Muscle layer of colon (tissue), 2 donors: Measurements from ENCODE around the gene TENM4.

Experiments used
- H3K27ac ChIP-seq: one replicate; pipeline ENCODE4 v1.7.0; 2013; ENCODE audit warnings: low read depth, mild to moderate bottlenecking, low read length, moderate library complexity
- H3K27me3 ChIP-seq, 2 donors: one replicate each; pipeline ENCODE4 v1.7.0; 2013; ENCODE audit warnings: low read length in 2 of 2, mild to moderate bottlenecking in 2 of 2; ENCODE audit not compliant: insufficient read depth in 2 of 2, control insufficient read depth in 1 of 2
- H3K36me3 ChIP-seq: one replicate; pipeline ENCODE4 v1.7.0; 2013; ENCODE audit warnings: mild to moderate bottlenecking, low read length; ENCODE audit not compliant: insufficient read depth
- H3K4me1 ChIP-seq: one replicate; pipeline ENCODE4 v1.7.0; 2013; ENCODE audit warnings: mild to moderate bottlenecking, low read length; ENCODE audit not compliant: insufficient read depth
- H3K4me3 ChIP-seq, 2 donors: one replicate each; pipeline ENCODE4 v1.7.0; 2013; ENCODE audit warnings: low read length in 2 of 2, low read depth in 1 of 2, mild to moderate bottlenecking in 1 of 2, moderate library complexity in 1 of 2
- H3K9ac ChIP-seq: one replicate; pipeline ENCODE4 v1.7.0; 2013; ENCODE audit warnings: low read length
- H3K9me3 ChIP-seq: one replicate; pipeline ENCODE4 v1.7.0; 2013; ENCODE audit warnings: mild to moderate bottlenecking, low read length
- donor health status: abdominal sarcoma.
- donor health status: Adenocarcinoma of cecum.

TENM4 gene

GRCh38 chr11:79363256-79363655, 77.6 kb downstream of the TENM4 start:
- Histone ChIP-seq H3K27me3 (no peaks in the 10 kb centered on the region), H3K9ac (no peak overlapping the region), H3K4me3 (no peak overlapping the region), H3K36me3 (no peaks in the 10 kb centered on the region), H3K9me3 (no peaks in the 10 kb centered on the region), H3K27ac (no peak overlapping the region), H3K4me1 (no peaks in the 10 kb centered on the region)

GRCh38 chr11:79362821-79363220, 78.0 kb downstream of the TENM4 start:
- no peaks in the 10 kb centered on the region for H3K36me3 ChIP-seq
- H3K27me3 ChIP-seq, result no peaks in the 10 kb centered on the region
- no peak overlapping the region for H3K9ac ChIP-seq
- H3K4me3 ChIP-seq, result no peak overlapping the region
- no peaks in the 10 kb centered on the region for H3K4me1 ChIP-seq
- no peak overlapping the region for H3K27ac ChIP-seq
- no peaks in the 10 kb centered on the region for H3K9me3 ChIP-seq

- Histone ChIP-seq H3K4me3 (no peak overlapping the region), H3K36me3 (no peaks in the 10 kb centered on the region), H3K27me3 (no peaks in the 10 kb centered on the region), H3K9me3 (no peaks in the 10 kb centered on the region), H3K27ac (no peak overlapping the region), H3K4me1 (no peaks in the 10 kb centered on the region), H3K9ac (no peak overlapping the region)
Observed at GRCh38 chr11:79362206-79362757, 78.5 kb downstream of the TENM4 start.

GRCh38 chr11:79358258-79358657, 82.6 kb downstream of the TENM4 start:
- H3K4me1 ChIP-seq, result no peaks in the 10 kb centered on the region
- H3K4me3 ChIP-seq, result no peak overlapping the region
- H3K27me3 ChIP-seq, result no peaks in the 10 kb centered on the region
- no peak overlapping the region for H3K9ac ChIP-seq
- H3K27ac ChIP-seq, result no peak overlapping the region
- H3K36me3 ChIP-seq, result no peaks in the 10 kb centered on the region
- H3K9me3 ChIP-seq, result no peaks in the 10 kb centered on the region

- Histone ChIP-seq H3K9me3 (no peaks in the 10 kb centered on the region), H3K27ac (no peak overlapping the region), H3K9ac (no peak overlapping the region), H3K36me3 (no peaks in the 10 kb centered on the region), H3K4me3 (no peak overlapping the region), H3K4me1 (no peaks in the 10 kb centered on the region), H3K27me3 (no peaks in the 10 kb centered on the region)
Observed at GRCh38 chr11:79353706-79354105, 87.1 kb downstream of the TENM4 start.

- H3K9ac ChIP-seq, result no peak overlapping the region
- no peaks in the 10 kb centered on the region for H3K9me3 ChIP-seq
- H3K36me3 ChIP-seq, result no peaks in the 10 kb centered on the region
- H3K4me3 ChIP-seq, result no peak overlapping the region
- no peaks in the 10 kb centered on the region for H3K4me1 ChIP-seq
- H3K27ac ChIP-seq, result no peak overlapping the region
- H3K27me3 ChIP-seq, result no peaks in the 10 kb centered on the region
Observed at GRCh38 chr11:79352349-79352703, 88.5 kb downstream of the TENM4 start.

- H3K27ac ChIP-seq, result no peak overlapping the region
- H3K9me3 ChIP-seq, result no peaks in the 10 kb centered on the region
- no peaks in the 10 kb centered on the region for H3K4me1 ChIP-seq
- no peak overlapping the region for H3K4me3 ChIP-seq
- H3K36me3 ChIP-seq, result no peaks in the 10 kb centered on the region
- no peaks in the 10 kb centered on the region for H3K27me3 ChIP-seq
- no peak overlapping the region for H3K9ac ChIP-seq
Observed at GRCh38 chr11:79348976-79349682, 91.7 kb downstream of the TENM4 start.

GRCh38 chr11:79346021-79346420, 94.8 kb downstream of the TENM4 start:
- H3K27me3 ChIP-seq, result no peaks in the 10 kb centered on the region
- no peak overlapping the region for H3K4me3 ChIP-seq
- H3K9me3 ChIP-seq, result no peaks in the 10 kb centered on the region
- H3K4me1 ChIP-seq, result no peaks in the 10 kb centered on the region
- no peak overlapping the region for H3K27ac ChIP-seq
- no peak overlapping the region for H3K9ac ChIP-seq
- no peaks in the 10 kb centered on the region for H3K36me3 ChIP-seq

- H3K36me3 ChIP-seq, result no peaks in the 10 kb centered on the region
- H3K9me3 ChIP-seq, result no peaks in the 10 kb centered on the region
- H3K9ac ChIP-seq, result no peak overlapping the region
- no peaks in the 10 kb centered on the region for H3K4me1 ChIP-seq
- no peak overlapping the region for H3K4me3 ChIP-seq
- no peaks in the 10 kb centered on the region for H3K27me3 ChIP-seq
- no peak overlapping the region for H3K27ac ChIP-seq
Observed at GRCh38 chr11:79344753-79345294, 96.0 kb downstream of the TENM4 start.

- Histone ChIP-seq H3K4me1 (no peaks in the 10 kb centered on the region), H3K27ac (no peak overlapping the region), H3K36me3 (no peaks in the 10 kb centered on the region), H3K4me3 (no peak overlapping the region), H3K9me3 (no peaks in the 10 kb centered on the region), H3K9ac (no peak overlapping the region), H3K27me3 (no peaks in the 10 kb centered on the region)
Observed at GRCh38 chr11:79342686-79343085, 98.1 kb downstream of the TENM4 start.

GRCh38 chr11:79342236-79342635, 98.6 kb downstream of the TENM4 start:
- H3K27ac ChIP-seq, result no peak overlapping the region
- no peak overlapping the region for H3K9ac ChIP-seq
- H3K4me3 ChIP-seq, result no peak overlapping the region
- H3K36me3 ChIP-seq, result no peaks in the 10 kb centered on the region
- H3K4me1 ChIP-seq, result no peaks in the 10 kb centered on the region
- H3K27me3 ChIP-seq, result no peaks in the 10 kb centered on the region
- no peaks in the 10 kb centered on the region for H3K9me3 ChIP-seq

- Histone ChIP-seq H3K9ac (no peak overlapping the region), H3K4me1 (no peaks in the 10 kb centered on the region), H3K9me3 (no peaks in the 10 kb centered on the region), H3K27me3 (no peaks in the 10 kb centered on the region), H3K27ac (no peak overlapping the region), H3K36me3 (no peaks in the 10 kb centered on the region), H3K4me3 (no peak overlapping the region)
Observed at GRCh38 chr11:79340535-79340934, 100.3 kb downstream of the TENM4 start.
